Measurements from ENCODE around the gene SLAIN1.

GRCh38 chr13:77752512-77753069 is 55.1 kb downstream of the SLAIN1 start:
- TF ChIP-seq CTCF (IDR thresholded peaks at IDR 0.05; ENCODE audit: extremely low read depth in 1 of 2, insufficient read depth in 1 of 2, low read depth in 1 of 2, low read length in 2 of 2) (no peak), MAX (IDR thresholded peaks at IDR 0.05; ENCODE audit: insufficient read depth, insufficient read length) (no peak), POLR2A (IDR thresholded peaks at IDR 0.05; ENCODE audit: low read depth, low read length) (no peak), FOS (IDR thresholded peaks at IDR 0.05; ENCODE audit: borderline replicate concordance, insufficient read depth, low read length) (no peak), POLR2AphosphoS5 (IDR thresholded peaks at IDR 0.05; ENCODE audit: insufficient read depth, low read depth, low read length) (no peak)
